Ectodermal cell (in vitro differentiated cells): Measurements from ENCODE around the gene NOL4L.
A peak's percentile ranks its signal among the peaks of the same experiment; 100 is the strongest.

Source experiments
- H3K27ac ChIP-seq: 2 replicates; pipeline ENCODE4 v1.7.0; 2013; ENCODE audit warnings: mild to moderate bottlenecking, low read depth, low read length; ENCODE audit not compliant: insufficient read depth, poor library complexity, severe bottlenecking
- H3K27me3 ChIP-seq: 2 replicates; pipeline ENCODE4 v1.7.0; 2013; ENCODE audit warnings: mild to moderate bottlenecking, low read length; ENCODE audit not compliant: insufficient read depth, control insufficient read depth, poor library complexity, severe bottlenecking
- H3K36me3 ChIP-seq: one replicate; pipeline ENCODE4 v1.7.0; 2013; ENCODE audit warnings: low read length; ENCODE audit not compliant: control insufficient read depth, insufficient read depth
- H3K4me1 ChIP-seq: one replicate; pipeline ENCODE4 v1.7.0; 2013; ENCODE audit warnings: low read length; ENCODE audit not compliant: control insufficient read depth, insufficient read depth
- H3K4me3 ChIP-seq: 2 replicates; pipeline ENCODE4 v1.7.0; 2013; ENCODE audit warnings: low read depth, low read length, control low read depth; ENCODE audit not compliant: insufficient read depth
- H3K9me3 ChIP-seq: 2 replicates; pipeline ENCODE4 v1.7.0; 2013; ENCODE audit warnings: mild to moderate bottlenecking, low read length, moderate library complexity; ENCODE audit not compliant: control insufficient read depth
- WGBS, 2 experiments: methylation state at CpG; one replicate each; pipeline ENCODE4 v1.1.7; 2013; ENCODE audit warnings: missing lambda C conversion rate in 2 of 2; 5-methylcytosine and 5-hydroxymethylcytosine counted together

Gene NOL4L

GRCh38 chr20:32517518-32517873, 67.6 kb downstream of the NOL4L start:
- H3K27ac ChIP-seq, result no peak overlapping the region
- H3K27me3 ChIP-seq, result no peaks in the 10 kb centered on the region
- H3K36me3 ChIP-seq, result no peaks in the 10 kb centered on the region
- 86 to 89% methylated on average over 6 of the region's 6 CpGs for WGBS, 2 experiments
- H3K4me3 ChIP-seq, result no peak overlapping the region
- no peaks in the 10 kb centered on the region for H3K9me3 ChIP-seq
- H3K4me1 ChIP-seq, result peaks cover 28% of the 10 kb centered on the region

GRCh38 chr20:32516583-32517517, 68.3 kb downstream of the NOL4L start:
- Histone ChIP-seq H3K9me3 (no peaks in the 10 kb centered on the region), H3K4me3 (no peak overlapping the region), H3K27ac (no peak overlapping the region), H3K4me1 (peaks cover 25% of the 10 kb centered on the region), H3K36me3 (no peaks in the 10 kb centered on the region), H3K27me3 (no peaks in the 10 kb centered on the region)
- 71 to 74% methylated on average over 10 of the region's 10 CpGs for WGBS, 2 experiments

- peaks cover 35% of the 10 kb centered on the region for H3K4me1 ChIP-seq
- no peaks in the 10 kb centered on the region for H3K27me3 ChIP-seq
- H3K4me3 ChIP-seq, result no peak overlapping the region
- no peak overlapping the region for H3K27ac ChIP-seq
- 94 to 96% methylated on average over 10 of the region's 10 CpGs for WGBS, 2 experiments
- no peaks in the 10 kb centered on the region for H3K9me3 ChIP-seq
- no peaks in the 10 kb centered on the region for H3K36me3 ChIP-seq
Observed at GRCh38 chr20:32515631-32516101, 69.5 kb downstream of the NOL4L start.

GRCh38 chr20:32514760-32515159, 70.4 kb downstream of the NOL4L start:
- Histone ChIP-seq H3K27ac (no peak overlapping the region), H3K36me3 (no peaks in the 10 kb centered on the region), H3K4me3 (no peak overlapping the region), H3K4me1 (peaks cover 44% of the 10 kb centered on the region), H3K9me3 (no peaks in the 10 kb centered on the region), H3K27me3 (no peaks in the 10 kb centered on the region)
- WGBS, 2 experiments, result 96 to 97% methylated on average over 12 of the region's 12 CpGs

GRCh38 chr20:32513031-32513866, 71.9 kb downstream of the NOL4L start:
- Histone ChIP-seq H3K36me3 (no peaks in the 10 kb centered on the region), H3K9me3 (no peaks in the 10 kb centered on the region), H3K27me3 (no peaks in the 10 kb centered on the region), H3K27ac (no peak overlapping the region), H3K4me1 (peaks cover 41% of the 10 kb centered on the region), H3K4me3 (no peak overlapping the region)
- WGBS, 2 experiments, result 93 to 97% methylated on average over 18 of the region's 18 CpGs

GRCh38 chr20:32512047-32512385, 73.1 kb downstream of the NOL4L start:
- H3K36me3 ChIP-seq, result no peaks in the 10 kb centered on the region
- H3K27me3 ChIP-seq, result no peaks in the 10 kb centered on the region
- H3K27ac ChIP-seq, result no peak overlapping the region
- 86 to 87% methylated on average over 3 of the region's 3 CpGs for WGBS, 2 experiments
- H3K9me3 ChIP-seq, result no peaks in the 10 kb centered on the region
- peaks cover 28% of the 10 kb centered on the region for H3K4me1 ChIP-seq
- H3K4me3 ChIP-seq, result no peak overlapping the region

GRCh38 chr20:32511358-32512046, 73.6 kb downstream of the NOL4L start:
- 83 to 86% methylated on average over 12 of the region's 12 CpGs for WGBS, 2 experiments
- Histone ChIP-seq H3K27me3 (no peaks in the 10 kb centered on the region), H3K27ac (peak overlapping the region; percentile 41), H3K4me3 (no peak overlapping the region), H3K4me1 (peaks cover 23% of the 10 kb centered on the region), H3K36me3 (no peaks in the 10 kb centered on the region), H3K9me3 (no peaks in the 10 kb centered on the region)

GRCh38 chr20:32510601-32511357, 74.4 kb downstream of the NOL4L start:
- H3K9me3 ChIP-seq, result no peaks in the 10 kb centered on the region
- H3K27ac ChIP-seq, result peak overlapping the region; percentile 41
- no peak overlapping the region for H3K4me3 ChIP-seq
- H3K27me3 ChIP-seq, result no peaks in the 10 kb centered on the region
- no peaks in the 10 kb centered on the region for H3K36me3 ChIP-seq
- 54 to 61% methylated on average over 17 of the region's 17 CpGs for WGBS, 2 experiments
- H3K4me1 ChIP-seq, result peaks cover 22% of the 10 kb centered on the region

GRCh38 chr20:32510120-32510600, 75.0 kb downstream of the NOL4L start:
- 91 to 92% methylated on average over 15 of the region's 15 CpGs for WGBS, 2 experiments

More at GRCh38 chr20:32510120-32510600, 75.0 kb downstream of the NOL4L start:
- Histone ChIP-seq H3K9me3 (no peaks in the 10 kb centered on the region), H3K36me3 (no peaks in the 10 kb centered on the region), H3K4me1 (peaks cover 22% of the 10 kb centered on the region), H3K27me3 (no peaks in the 10 kb centered on the region), H3K4me3 (no peak overlapping the region), H3K27ac (no peak overlapping the region)
